ENCODE data around the gene PNPLA6.
A peak's percentile ranks its signal among the peaks of the same experiment; 100 is the strongest.
"Not testable (repeated sequence)": the region's sequence is repeated elsewhere in the genome, so short reads cannot be mapped to it uniquely, and the experiment has no call there.

Gene PNPLA6

GRCh38 chr19:7558667-7559066 is 23.1 kb downstream of the PNPLA6 start:
- DNase-seq: no peak

DNA sequence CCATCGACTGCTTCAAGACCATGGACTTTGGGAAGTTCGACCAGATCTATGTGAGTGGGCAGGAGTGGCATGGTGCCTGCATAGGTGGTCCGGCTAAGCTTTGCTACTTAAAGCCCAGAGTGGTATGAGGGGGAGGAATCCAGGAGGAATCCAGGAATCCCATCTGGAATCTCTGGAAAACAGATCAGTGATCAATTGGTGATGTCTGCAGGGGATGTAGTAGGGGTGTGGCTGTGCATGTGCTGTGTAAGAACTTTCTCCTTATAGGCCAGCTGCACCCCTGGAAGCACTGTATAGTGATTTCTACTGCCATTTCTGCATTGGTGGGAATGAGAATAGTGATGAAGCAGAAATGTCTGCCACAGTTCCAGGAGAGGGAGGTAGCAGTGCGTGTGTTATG is 23.6 kb downstream of the PNPLA6 start:
- no peak for DNase-seq

GRCh38 chr19:7560255-7560654 is 24.7 kb downstream of the PNPLA6 start:
- DNase-seq: no peak

DNA sequence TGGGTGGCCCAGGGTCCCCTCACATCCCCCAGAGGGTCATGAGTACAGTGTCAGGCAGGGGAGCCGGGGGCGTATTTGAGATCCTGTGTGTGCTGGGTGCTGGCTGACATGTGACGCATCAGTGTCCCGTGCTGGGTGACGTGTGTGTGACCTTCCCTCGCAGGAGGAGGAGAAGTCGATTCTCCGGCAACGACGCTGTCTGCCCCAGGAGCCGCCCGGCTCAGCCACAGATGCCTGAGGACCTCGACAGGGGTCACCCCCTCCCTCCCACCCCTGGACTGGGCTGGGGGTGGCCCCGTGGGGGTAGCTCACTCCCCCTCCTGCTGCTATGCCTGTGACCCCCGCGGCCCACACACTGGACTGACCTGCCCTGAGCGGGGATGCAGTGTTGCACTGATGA is 25.8 kb downstream of the PNPLA6 start:
- no peak for DNase-seq

DNA sequence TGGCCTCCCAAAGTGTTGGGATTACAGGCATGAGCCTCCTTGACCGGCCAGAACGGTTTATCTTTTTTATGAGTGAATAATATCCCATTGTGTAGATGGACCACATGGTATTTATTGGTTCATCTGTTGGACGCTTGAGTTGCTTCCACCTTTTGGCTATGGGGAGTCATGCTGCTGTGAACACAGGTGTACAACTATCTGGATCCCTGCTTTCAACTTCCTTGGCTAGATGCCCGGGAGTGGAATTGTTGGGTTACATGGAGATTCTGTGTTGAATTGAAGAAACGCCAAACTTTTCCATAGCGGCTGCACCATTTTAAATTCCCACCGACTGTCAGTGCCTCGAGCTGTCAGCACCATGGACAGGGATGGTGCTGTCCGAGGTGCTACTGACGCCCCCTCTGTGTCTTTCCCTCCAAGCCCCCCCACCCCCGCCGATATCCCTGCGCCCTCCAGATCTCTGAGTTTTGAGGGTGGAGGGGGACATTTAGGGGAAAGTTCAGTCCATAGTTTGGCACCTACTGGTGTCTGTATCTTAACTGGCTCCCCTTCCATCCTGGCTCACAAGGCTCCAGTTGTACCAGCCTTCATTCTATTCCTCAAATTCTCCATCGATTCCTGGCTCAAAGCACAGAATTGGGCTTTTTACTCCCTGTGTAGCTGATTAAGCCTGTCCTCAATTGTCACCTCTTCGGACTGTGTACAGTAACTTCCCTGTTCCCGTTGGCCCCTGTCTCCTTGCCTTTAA is 27.3 kb downstream of the PNPLA6 start:
- no peak for DNase-seq

- no peak for DNase-seq
Observed at GRCh38 chr19:7564866-7565265, 29.3 kb downstream of the PNPLA6 start.

DNA sequence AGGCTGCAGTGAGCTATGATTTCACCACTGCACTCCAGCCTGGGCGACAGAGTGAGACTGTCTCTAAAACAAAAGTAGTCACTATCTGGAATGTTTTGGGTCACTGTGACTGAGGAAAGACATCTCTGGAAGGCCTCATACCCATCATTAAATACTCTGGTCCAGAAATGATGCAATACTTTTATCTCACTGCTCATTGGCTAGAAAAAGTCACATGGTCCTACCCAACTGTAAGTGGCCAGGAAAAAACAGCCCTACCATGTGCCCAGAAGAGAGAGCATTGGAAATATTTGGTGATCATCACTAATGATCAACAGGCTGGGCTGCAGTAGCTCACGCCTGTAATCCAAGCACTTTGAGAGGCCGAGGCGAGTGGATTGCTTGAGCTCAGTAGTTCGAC is 29.8 kb downstream of the PNPLA6 start:
- no peak for DNase-seq

DNA sequence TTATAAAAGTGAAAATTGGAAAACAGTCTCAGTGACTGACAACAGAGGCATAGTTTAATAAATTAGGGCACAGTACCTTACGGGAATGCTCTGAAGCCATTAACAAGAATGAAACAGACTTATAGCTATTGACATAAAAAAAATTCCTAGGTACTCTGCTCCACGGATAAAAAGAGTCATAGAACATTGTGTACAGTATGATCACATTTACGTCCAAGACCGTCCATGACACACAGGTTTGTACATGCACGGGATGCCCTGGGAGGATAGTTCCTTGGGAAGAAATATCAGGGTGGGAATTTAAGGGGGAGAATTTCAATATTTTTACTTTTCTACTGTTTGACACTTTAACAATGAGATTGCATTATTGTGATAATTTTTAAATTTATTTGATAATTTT is 35.2 kb downstream of the PNPLA6 start:
- DNase-seq: no peak

- no peak for DNase-seq
Observed at GRCh38 chr19:7575434-7576040, 40.0 kb downstream of the PNPLA6 start.

- not testable (repeated sequence) for DNase-seq
Observed at GRCh38 chr19:7577422-7577821, 41.9 kb downstream of the PNPLA6 start.

DNA sequence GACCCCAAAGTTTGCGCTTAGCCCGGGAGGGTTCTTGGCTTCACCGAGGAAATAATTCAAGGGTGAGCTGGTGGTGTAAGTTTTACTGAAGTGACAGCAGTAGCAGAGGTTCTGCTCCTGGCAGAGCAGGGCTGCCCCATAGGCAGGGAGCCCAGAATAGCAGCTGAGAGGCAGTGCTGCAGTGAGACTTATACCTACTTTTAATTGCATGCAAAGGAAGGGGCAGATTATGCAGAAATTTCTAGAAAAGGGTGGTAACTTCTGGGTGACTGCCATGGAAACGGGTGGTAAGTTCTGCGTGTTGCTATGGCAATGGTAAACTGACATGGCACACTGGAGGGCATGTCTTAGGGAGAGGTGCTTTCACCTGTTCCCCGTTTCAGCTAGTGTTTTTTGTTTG is 42.6 kb downstream of the PNPLA6 start:
- DNase-seq: no peak

DNA sequence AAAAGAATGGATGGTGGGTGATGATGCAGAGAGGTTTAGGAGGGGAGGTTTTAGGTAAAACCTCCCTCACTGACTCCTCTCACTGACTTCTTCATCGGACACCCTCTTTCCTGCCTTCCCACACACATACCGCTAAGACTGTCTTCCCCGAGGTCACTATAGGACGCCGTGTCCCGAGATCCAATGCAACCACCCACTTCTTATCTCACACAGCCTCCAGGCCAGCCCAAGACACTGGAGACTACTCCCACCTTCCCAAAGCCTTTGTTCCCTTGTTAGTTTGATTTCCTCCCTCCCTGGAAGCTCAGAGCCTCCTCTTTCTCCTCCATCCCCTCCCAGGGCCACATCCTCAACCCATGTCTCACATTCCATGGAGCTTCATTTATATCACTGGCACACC is 43.7 kb downstream of the PNPLA6 start:
- DNase-seq: no peak

DNA sequence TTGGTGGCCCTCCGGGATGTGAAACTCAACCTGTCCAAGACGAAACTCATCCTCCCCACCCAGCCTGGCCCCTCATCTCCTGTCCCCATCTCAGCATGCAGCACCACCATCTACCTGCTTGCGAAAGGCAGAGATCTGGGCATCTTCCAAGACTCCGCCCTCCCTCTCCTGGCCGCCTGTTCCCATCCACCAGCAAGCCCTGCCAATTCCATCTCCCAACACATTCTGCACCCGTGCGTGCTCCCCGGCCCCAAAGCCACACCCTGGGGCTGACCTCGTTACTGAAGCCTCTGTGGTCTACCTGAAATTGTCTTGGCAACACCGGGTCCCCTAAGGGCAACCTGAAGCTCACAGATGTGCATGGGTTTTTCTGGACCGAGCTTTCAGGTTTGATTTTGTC is 46.9 kb downstream of the PNPLA6 start:
- no peak for DNase-seq

DNA sequence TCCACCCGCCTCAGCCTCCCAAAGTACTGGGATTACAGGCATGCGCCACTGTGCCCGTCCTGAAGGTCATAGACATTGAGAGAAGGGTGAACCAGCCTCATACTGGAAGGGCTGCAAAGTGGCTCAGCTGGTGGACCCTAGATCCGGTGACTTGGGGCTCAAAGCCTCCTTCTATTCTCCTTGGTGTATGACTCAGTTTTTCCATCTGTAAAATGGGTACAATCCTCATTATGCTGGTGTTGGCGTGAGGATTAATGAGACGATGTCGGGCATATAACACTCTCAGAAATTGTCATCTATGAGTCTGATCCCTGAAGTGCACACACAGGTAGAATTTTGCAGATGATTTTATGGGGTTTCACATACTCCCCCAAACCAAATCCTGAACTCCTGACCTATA is 54.3 kb downstream of the PNPLA6 start:
- no peak for DNase-seq

- DNase-seq: no peak
Observed at GRCh38 chr19:7590256-7590655, 54.7 kb downstream of the PNPLA6 start.

DNA sequence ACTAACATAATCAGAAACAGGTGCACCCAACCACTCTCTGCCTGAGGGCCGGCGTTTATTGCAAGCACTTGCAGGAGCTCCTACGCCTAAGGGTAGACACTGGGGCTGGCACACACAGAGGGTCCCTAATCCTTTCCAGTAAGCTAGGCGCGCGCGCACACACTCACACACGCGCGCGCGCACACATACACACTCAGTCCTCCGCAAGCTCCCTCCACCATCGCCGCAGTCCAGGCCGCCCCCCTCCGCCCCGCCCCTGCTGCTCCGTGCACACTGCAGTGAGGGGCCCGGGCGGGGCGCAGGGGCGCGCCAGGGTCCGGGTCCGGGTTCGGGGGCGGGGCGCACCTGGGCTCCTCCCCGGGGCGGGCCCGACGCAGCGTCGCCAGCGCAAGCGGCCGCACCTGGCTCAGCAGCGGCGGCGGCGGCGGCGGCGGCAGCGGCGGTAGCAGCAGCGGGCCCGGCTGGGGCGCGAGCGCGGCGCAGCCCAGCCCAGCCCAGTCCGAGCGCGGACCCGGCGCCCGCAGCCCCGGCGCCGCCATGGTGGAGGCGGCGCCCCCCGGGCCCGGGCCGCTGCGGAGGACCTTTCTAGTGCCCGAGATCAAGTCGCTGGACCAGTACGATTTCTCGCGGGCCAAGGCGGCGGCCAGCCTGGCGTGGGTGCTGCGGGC is 60.1 kb downstream of the PNPLA6 start, which contains the start of gene CAMSAP3:
TSS of gene CAMSAP3 (plus strand) at position 398 of the 668 bp plus-strand sequence. CDS start at position 538, 140 bp downstream.
- DNase-seq: peak; percentile 56

DNA sequence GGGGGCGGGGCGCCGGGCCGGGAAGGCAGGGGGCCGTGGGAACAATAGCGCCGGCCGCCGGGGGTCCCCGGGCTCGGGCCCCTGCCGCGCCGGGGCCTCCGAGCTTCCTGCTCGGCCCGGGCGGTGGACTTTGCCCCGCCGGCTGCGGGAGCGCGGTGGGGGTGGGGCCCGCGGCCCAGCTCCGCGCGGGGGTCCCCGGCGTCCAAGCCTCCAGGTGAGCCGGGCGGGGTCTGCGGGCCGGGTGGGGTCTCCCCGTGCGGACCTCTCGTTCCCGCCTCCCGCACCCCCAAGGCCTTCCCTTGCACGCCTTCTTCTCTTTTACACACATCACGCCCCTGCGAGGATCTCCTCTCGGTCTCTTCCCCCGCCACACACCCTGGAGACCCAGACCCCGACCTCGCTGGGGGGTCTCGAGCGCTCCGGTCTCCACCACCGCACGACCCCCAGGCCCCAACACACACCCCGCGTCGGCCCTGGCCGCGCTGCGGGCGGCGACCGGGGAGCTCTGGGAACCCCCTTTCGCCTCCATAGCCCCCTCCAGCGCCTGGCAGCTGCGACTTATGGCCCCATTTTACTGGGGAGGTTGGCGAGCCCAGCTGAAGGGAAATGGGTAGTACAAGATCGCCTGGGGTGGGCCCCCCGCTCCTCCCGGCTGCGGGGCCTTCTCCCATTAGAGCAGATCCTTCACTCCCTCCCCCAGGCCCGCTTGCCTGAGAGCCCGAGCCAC is 60.9 kb downstream of the PNPLA6 start:
- no peak for DNase-seq

DNA sequence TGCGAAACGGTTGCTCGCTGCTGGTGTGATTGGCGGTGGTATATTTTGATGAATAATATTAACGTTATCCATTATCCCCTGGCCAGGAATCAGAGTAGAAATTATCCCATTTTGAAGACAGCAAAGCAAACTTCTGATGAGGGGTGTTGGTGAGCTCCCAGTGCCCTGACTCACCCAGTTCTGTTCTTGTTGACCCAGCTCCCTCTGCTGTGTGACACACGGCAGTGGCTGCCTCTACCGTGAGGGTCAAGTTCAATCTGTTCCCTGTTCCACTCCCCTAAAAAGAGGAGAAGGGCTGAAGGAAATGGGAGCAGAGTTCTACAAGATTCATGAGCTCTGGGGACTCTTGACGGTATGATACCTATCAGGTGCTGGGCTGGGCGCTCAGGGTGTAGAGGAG is 62.2 kb downstream of the PNPLA6 start:
- no peak for DNase-seq

DNA sequence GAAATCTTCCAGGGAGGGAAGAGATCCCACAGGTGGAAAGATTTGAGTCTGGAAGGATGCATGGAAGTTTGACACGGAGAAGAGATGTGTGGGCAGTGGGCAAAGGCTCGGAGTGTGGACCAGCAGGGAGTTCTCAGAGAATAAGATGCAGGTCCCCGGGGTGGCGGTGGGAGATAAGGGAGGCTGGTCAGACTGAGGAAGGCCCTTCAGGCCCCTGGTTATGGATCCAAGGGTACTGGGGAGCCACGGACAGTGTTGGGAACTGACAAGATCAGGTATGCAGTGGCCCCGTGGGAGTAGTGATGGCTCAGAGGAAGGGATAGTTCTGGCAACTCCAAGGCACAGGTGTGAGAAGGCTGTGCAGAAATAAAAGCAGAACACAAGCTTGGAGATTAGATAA is 62.7 kb downstream of the PNPLA6 start:
- no peak for DNase-seq

DNA sequence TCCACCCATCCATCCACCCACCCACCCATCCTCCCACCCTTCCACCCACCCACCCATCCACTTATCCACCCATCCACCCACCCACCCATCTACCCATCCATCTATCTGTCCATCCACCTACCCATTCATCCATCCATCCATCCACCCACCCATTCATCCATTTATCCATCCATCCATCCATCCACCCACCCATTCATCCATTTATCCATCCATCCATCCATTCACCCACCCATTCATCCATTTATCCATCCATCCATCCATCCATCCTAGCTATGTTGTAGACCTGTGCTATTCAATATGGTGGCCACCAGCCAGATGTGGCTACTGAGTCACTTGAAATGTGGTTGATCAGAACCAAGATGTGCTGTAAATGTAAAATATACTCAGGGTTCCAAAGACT is 65.2 kb downstream of the PNPLA6 start:
- DNase-seq: no peak

DNA sequence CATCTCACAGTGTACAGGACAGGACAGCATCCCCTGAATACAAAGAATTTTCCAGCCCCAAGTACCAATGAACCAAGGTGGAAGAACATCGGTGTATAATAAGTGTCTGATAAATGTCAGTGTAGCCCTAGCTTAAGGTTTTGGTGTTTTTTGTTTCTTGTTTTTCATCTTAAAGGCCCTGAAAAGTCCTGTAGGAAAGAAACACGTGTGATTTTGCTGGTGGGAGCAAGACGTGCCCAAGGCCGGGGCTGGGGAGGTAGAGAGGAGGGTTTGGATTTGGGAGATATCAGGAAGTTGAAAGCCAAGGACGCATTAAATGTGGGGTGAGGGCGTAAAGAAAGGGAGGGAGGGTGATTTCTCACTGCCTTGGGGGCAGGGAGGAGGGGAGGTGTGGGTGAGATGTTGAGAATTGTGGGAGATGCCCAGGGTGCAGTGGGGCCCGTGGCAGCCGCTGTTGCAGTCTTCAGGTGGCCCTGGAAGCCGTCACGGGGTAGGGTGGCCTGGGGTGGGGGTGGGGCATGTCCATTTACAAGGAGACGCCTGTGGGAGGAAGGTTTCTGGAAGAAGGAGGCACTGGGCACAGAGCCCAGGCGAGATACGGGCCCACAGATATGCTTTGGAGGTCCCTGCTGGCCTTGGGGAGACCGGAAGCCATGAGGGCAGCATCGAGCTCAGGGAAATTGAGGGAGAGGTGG is 66.9 kb downstream of the PNPLA6 start:
- no peak for DNase-seq

- no peak for DNase-seq
Observed at GRCh38 chr19:7602935-7603497, 67.5 kb downstream of the PNPLA6 start.

GRCh38 chr19:7603919-7604318 is 68.4 kb downstream of the PNPLA6 start:
- DNase-seq: no peak

Measured in NCI-H524 treated with DMSO at 0.1 percent for 48 hours (cell line).